Parathyroid adenoma (tissue), 2 donors: ENCODE measurements around the gene GABRP.

Experiments
- H2AFZ ChIP-seq: fragments of 300-600 bp; sonication (generic); one replicate; pipeline ENCODE4 v1.7.0; 2017; ENCODE audit warnings: antibody characterized with exemption, mild to moderate bottlenecking
- H3K27ac ChIP-seq: fragments of 300-600 bp; sonication (generic); one replicate; pipeline ENCODE4 v1.7.0; 2017
- H3K27me3 ChIP-seq: fragments of 300-600 bp; sonication (generic); one replicate; pipeline ENCODE4 v1.7.0; 2017; ENCODE audit warnings: low read length; ENCODE audit not compliant: control insufficient read depth, insufficient read depth
- H3K36me3 ChIP-seq: fragments of 300-600 bp; sonication (generic); one replicate; pipeline ENCODE4 v1.7.0; 2017; ENCODE audit warnings: low read length; ENCODE audit not compliant: control insufficient read depth, insufficient read depth
- H3K4me1 ChIP-seq: fragments of 300-600 bp; sonication (generic); one replicate; pipeline ENCODE4 v1.7.0; 2017; ENCODE audit warnings: control low read depth
- H3K4me2 ChIP-seq: fragments of 300-600 bp; sonication (generic); one replicate; pipeline ENCODE4 v1.7.0; 2017; ENCODE audit warnings: low read length
- H3K4me3 ChIP-seq: fragments of 300-600 bp; sonication (generic); one replicate; pipeline ENCODE4 v1.7.0; 2017; ENCODE audit warnings: low read depth, low read length
- H3K79me2 ChIP-seq: fragments of 300-600 bp; sonication (generic); one replicate; pipeline ENCODE4 v1.7.0; 2017; ENCODE audit warnings: control low read depth
- H3K9ac ChIP-seq: fragments of 300-600 bp; sonication (generic); one replicate; pipeline ENCODE4 v1.7.0; 2017; ENCODE audit warnings: mild to moderate bottlenecking
- H3K9me3 ChIP-seq: fragments of 300-600 bp; sonication (generic); one replicate; pipeline ENCODE4 v1.7.0; 2017; ENCODE audit warnings: low read length; ENCODE audit not compliant: control insufficient read depth
- CTCF ChIP-seq: fragments of 300-600 bp; sonication (generic); IDR thresholded peaks from one replicate; pipeline ENCODE4 v1.7.0; 2017; ENCODE audit warnings: antibody characterized with exemption, mild to moderate bottlenecking
- donor health status: primary hyperparathyroidism.

The GABRP gene

GRCh38 chr5:170783498-170784247 is at the start of gene GABRP:
GABRP (plus strand) TSS chr5:170783725; CDS start chr5:170788616, 4,891 bp downstream.
- no peaks in the 10 kb centered on the region for H3K27me3 ChIP-seq
- H3K4me2 ChIP-seq: no peak within 1 kb of the TSS
- H3K9me3 ChIP-seq: no peaks in the 10 kb centered on the region
- no peak within 1 kb of the TSS for H2AFZ ChIP-seq
- no peaks in the 10 kb centered on the region for H3K36me3 ChIP-seq
- H3K27ac ChIP-seq: no peak within 1 kb of the TSS
- no peak for TF ChIP-seq CTCF
- no peaks in the 10 kb centered on the region for H3K79me2 ChIP-seq
- no peak within 1 kb of the TSS for H3K4me3 ChIP-seq
- H3K9ac ChIP-seq: no peak within 1 kb of the TSS
- peaks cover 3% of the 10 kb centered on the region for H3K4me1 ChIP-seq

- no peak overlapping the region for H3K4me2 ChIP-seq
- H3K27ac ChIP-seq: no peak overlapping the region
- no peak overlapping the region for H3K4me3 ChIP-seq
- no peaks in the 10 kb centered on the region for H3K4me1 ChIP-seq
- no peak for TF ChIP-seq CTCF
- H3K79me2 ChIP-seq: no peaks in the 10 kb centered on the region
- no peaks in the 10 kb centered on the region for H3K9me3 ChIP-seq
- no peaks in the 10 kb centered on the region for H3K36me3 ChIP-seq
- no peaks in the 10 kb centered on the region for H3K27me3 ChIP-seq
- no peak overlapping the region for H2AFZ ChIP-seq
- H3K9ac ChIP-seq: no peak overlapping the region
Observed at GRCh38 chr5:170736966-170737365, 46.6 kb upstream of the GABRP start.

- Histone ChIP-seq H3K4me1 (no peaks in the 10 kb centered on the region), H3K4me3 (no peak overlapping the region), H3K27ac (no peak overlapping the region), H3K79me2 (no peaks in the 10 kb centered on the region), H3K27me3 (no peaks in the 10 kb centered on the region), H3K4me2 (no peak overlapping the region), H2AFZ (no peak overlapping the region), H3K36me3 (no peaks in the 10 kb centered on the region), H3K9ac (no peak overlapping the region), H3K9me3 (no peaks in the 10 kb centered on the region)
- TF ChIP-seq CTCF: no peak
Observed at GRCh38 chr5:170737591-170737990, 45.9 kb upstream of the GABRP start.

- Histone ChIP-seq H3K4me2 (no peak overlapping the region), H3K27me3 (no peaks in the 10 kb centered on the region), H3K4me1 (no peaks in the 10 kb centered on the region), H3K4me3 (no peak overlapping the region), H2AFZ (no peak overlapping the region), H3K27ac (no peak overlapping the region), H3K9ac (no peak overlapping the region), H3K9me3 (no peaks in the 10 kb centered on the region), H3K36me3 (no peaks in the 10 kb centered on the region), H3K79me2 (no peaks in the 10 kb centered on the region)
- TF ChIP-seq CTCF: no peak
Observed at GRCh38 chr5:170738840-170739239, 44.7 kb upstream of the GABRP start.

- no peak for TF ChIP-seq CTCF
- Histone ChIP-seq H3K4me3 (no peak overlapping the region), H3K27me3 (no peaks in the 10 kb centered on the region), H2AFZ (no peak overlapping the region), H3K9me3 (no peaks in the 10 kb centered on the region), H3K79me2 (no peaks in the 10 kb centered on the region), H3K4me2 (no peak overlapping the region), H3K36me3 (no peaks in the 10 kb centered on the region), H3K27ac (no peak overlapping the region), H3K4me1 (peaks cover 3% of the 10 kb centered on the region), H3K9ac (no peak overlapping the region)
Observed at GRCh38 chr5:170739446-170739845, 44.1 kb upstream of the GABRP start.
